GM23248 (cell line): ENCODE measurements around the gene CACNA1C.

ENCODE experiments used
- EZH2 ChIP-seq: fragments of 200-600 bp; sonication (generic); IDR thresholded peaks from 2 replicates; pipeline ENCODE4 v1.6.1; 2018; ENCODE audit warnings: antibody characterized with exemption, mild to moderate bottlenecking; ENCODE audit not compliant: insufficient read depth, poor library complexity, severe bottlenecking
- EZH2phosphoT487 ChIP-seq: fragments of 200-600 bp; sonication (generic); IDR thresholded peaks from 2 replicates; pipeline ENCODE4 v1.6.1; 2018; ENCODE audit warnings: antibody characterized with exemption, moderate library complexity, mild to moderate bottlenecking, low read depth; ENCODE audit not compliant: insufficient read depth

DNA sequence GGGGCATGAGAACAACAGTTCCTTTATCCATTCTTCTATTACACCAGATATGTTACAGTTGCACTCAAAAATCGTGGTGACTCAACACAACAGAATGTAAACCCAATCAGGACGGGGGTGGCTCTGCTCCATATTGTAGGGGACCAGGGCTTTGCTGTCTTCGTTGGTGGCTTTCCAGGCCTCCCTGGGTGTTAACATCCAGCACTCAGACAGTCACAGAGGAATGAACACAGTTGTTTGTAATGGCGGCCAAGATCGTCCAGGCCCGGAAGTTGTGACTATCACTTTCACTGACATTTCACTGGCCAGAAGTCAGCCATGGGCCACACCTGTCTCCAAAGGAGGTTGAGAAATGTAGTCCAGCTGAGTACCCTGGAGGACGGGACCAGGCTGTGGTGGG, 204.1 kb downstream of the CACNA1C start:
- TF ChIP-seq EZH2: no peak
- no peak for TF ChIP-seq EZH2phosphoT487
